A549 (cell line): ENCODE data around the gene ABCC5. TPM values are rescaled to one million over a fixed set of nuclear protein-coding genes. Genes with fewer than 3 reads are reported as not detected.

Experiments
- ATAC-seq, 2 experiments: fragments of 200-7000 bp in 1 of 2; fragments of >200 bp in 1 of 2; cut with Nextera tagmentation in 1 of 2; cut with Tn5 transposase in 1 of 2; 3 replicates each; pipeline versions ENCODE4 v1.8.0 to v1.9.1; 2018 to 2020; ENCODE audit warnings: mild to moderate bottlenecking in 1 of 2, moderate library complexity in 1 of 2
- CTCF ChIA-PET: fragments of 300-600 bp; sonication (Branson Sonifier 250); formaldehyde crosslinking; extraction: SDS; loops from one replicate; lab custom pipeline; 2021; ENCODE audit warnings: antibody characterized with exemption, inconsistent platforms; lab: Yijun Ruan, JAX
- POLR2A ChIA-PET: fragments of 350-600 bp; formaldehyde crosslinking; extraction: SDS; loops from one replicate; lab custom pipeline; 2021; ENCODE audit warnings: antibody characterized with exemption, inconsistent platforms; lab: Yijun Ruan, JAX
- DNase-seq, 2 experiments: peaks; one replicate each; pipeline versions ENCODE4 v3.0.0 to v3.0.0-alpha.2; 2011 to 2016; ENCODE audit warnings: low read depth in 1 of 2, low spot score in 1 of 2
- FAIRE-seq: peaks from 2 replicates; lab custom pipeline; 2011; peaks lifted over from hg19 to GRCh38; lab: Jason Lieb, UNC
- H3K27ac ChIP-seq, 2 experiments: fragments of >200 bp; sonication (Bioruptor Twin); formaldehyde crosslinking; 3 replicates each; pipeline ENCODE4 v1.5.1; 2016 to 2017
- H3K4me1 ChIP-seq: fragments of >200 bp; sonication (Bioruptor Twin); formaldehyde crosslinking; 3 replicates; pipeline ENCODE4 v1.6.1; 2016
- H3K4me2 ChIP-seq: fragments of >200 bp; sonication (Bioruptor Twin); formaldehyde crosslinking; 3 replicates; pipeline ENCODE4 v1.6.1; 2016
- H3K4me3 ChIP-seq: fragments of >200 bp; sonication (Bioruptor Twin); formaldehyde crosslinking; 3 replicates; pipeline ENCODE4 v1.5.1; 2016
- H3K9me3 ChIP-seq: fragments of >200 bp; sonication (Bioruptor Twin); formaldehyde crosslinking; 3 replicates; pipeline ENCODE4 v1.6.1; 2016
- BHLHE40 ChIP-seq: IDR thresholded peaks from 2 replicates; pipeline ENCODE4 v1.6.1; 2012; ENCODE audit warnings: low read depth, low read length, inconsistent platforms
- CBX2 ChIP-seq: fragments of 200-600 bp; sonication (generic); IDR thresholded peaks from 2 replicates; pipeline ENCODE4 v1.6.1; 2016; ENCODE audit warnings: low read depth, mild to moderate bottlenecking, borderline replicate concordance
- CHD2 ChIP-seq: fragments of 150-350 bp; IDR thresholded peaks from 2 replicates; pipeline ENCODE4 v1.6.1; 2014; ENCODE audit warnings: low read length; ENCODE audit not compliant: partially characterized antibody
- CHD4 ChIP-seq: fragments of 200-600 bp; sonication (generic); IDR thresholded peaks from 2 replicates; pipeline ENCODE4 v1.6.1; 2016; ENCODE audit warnings: antibody characterized with exemption, mild to moderate bottlenecking, borderline replicate concordance
- HDAC2 ChIP-seq: fragments of 200-600 bp; sonication (generic); IDR thresholded peaks from 2 replicates; pipeline ENCODE4 v1.6.1; 2016
- HOXB13 ChIP-seq: fragments of 250-450 bp; sonication (Bioruptor Pico); IDR thresholded peaks from 2 replicates; pipeline ENCODE4 v1.5.0; 2020; ENCODE audit warnings: low read depth, mild to moderate bottlenecking, moderate library complexity
- JUN ChIP-seq, 2 experiments: fragments of >200 bp; sonication (Bioruptor Twin); formaldehyde crosslinking; IDR thresholded peaks; 2 replicates in 1 of 2; 3 replicates in 1 of 2; pipeline ENCODE4 v1.6.1; 2016 to 2017
- JUNB ChIP-seq: fragments of >200 bp; sonication (Bioruptor Twin); formaldehyde crosslinking; IDR thresholded peaks from 2 replicates; pipeline ENCODE4 v1.6.1; 2016
- KDM5A ChIP-seq: fragments of 200-600 bp; sonication (generic); IDR thresholded peaks from 2 replicates; pipeline ENCODE4 v1.6.1; 2016; ENCODE audit warnings: antibody characterized with exemption, mild to moderate bottlenecking
- NFE2L2 ChIP-seq: fragments of 150-350 bp; conservative IDR thresholded peaks from 2 replicates; pipeline ENCODE4 v1.6.1; 2014; ENCODE audit warnings: low read length
- NPAS2 ChIP-seq: fragments of 250-450 bp; sonication (Bioruptor Pico); IDR thresholded peaks from 2 replicates; pipeline ENCODE4 v1.8.0; 2022; ENCODE audit warnings: mild to moderate bottlenecking, moderate library complexity, borderline replicate concordance
- POLR2A ChIP-seq: IDR thresholded peaks from 2 replicates; pipeline ENCODE4 v1.6.1; 2012; ENCODE audit warnings: mild to moderate bottlenecking, low read length
- RFX5 ChIP-seq: fragments of 450-650 bp; IDR thresholded peaks from 2 replicates; pipeline ENCODE4 v1.7.1; 2014; ENCODE audit warnings: antibody characterized with exemption, mild to moderate bottlenecking, moderate library complexity
- SMC3 ChIP-seq: fragments of >200 bp; sonication (Bioruptor Twin); formaldehyde crosslinking; IDR thresholded peaks from 3 replicates; pipeline ENCODE4 v1.6.1; 2018; ENCODE audit warnings: inconsistent platforms
- SREBF2 ChIP-seq: fragments of 450-650 bp; IDR thresholded peaks from 2 replicates; pipeline ENCODE4 v1.6.1; 2014; ENCODE audit warnings: mild to moderate bottlenecking, moderate library complexity
- TFCP2L1 ChIP-seq: fragments of 250-450 bp; sonication (Bioruptor Pico); IDR thresholded peaks from 2 replicates; pipeline ENCODE4 v1.5.0; 2021; ENCODE audit warnings: mild to moderate bottlenecking
- TP53 ChIP-seq: fragments of 250-450 bp; sonication (Bioruptor Pico); IDR thresholded peaks from 2 replicates; pipeline ENCODE4 v1.5.0; 2021; ENCODE audit warnings: mild to moderate bottlenecking, moderate library complexity
- ZC3H11A ChIP-seq: fragments of 450-650 bp; IDR thresholded peaks from 2 replicates; pipeline ENCODE4 v1.6.1; 2014; ENCODE audit warnings: antibody characterized with exemption, mild to moderate bottlenecking
- ZSCAN20 ChIP-seq: fragments of 250-450 bp; sonication (Bioruptor Pico); IDR thresholded peaks from 2 replicates; pipeline ENCODE4 v1.8.0; 2022; ENCODE audit warnings: mild to moderate bottlenecking, moderate library complexity
- WGBS: methylation state at CpG from one replicate; pipeline ENCODE4 v1.1.6; 2017; ENCODE audit errors: missing lambda C conversion rate; 5-methylcytosine and 5-hydroxymethylcytosine counted together
- polyA plus RNA-seq, 4 experiments: library from polyadenylated mRNA; depleted of rRNA in 3 of 4; stranded (reverse); fragments of >200 nt; fragmentation: RNase III in 1 of 4; extraction: RNeasy Plus Mini Kit Qiagen cat#74134 plus additional on column Dnase treatment in 1 of 4; gene quantifications; 2 replicates in 3 of 4; 3 replicates in 1 of 4; pipeline ENCODE4 v1.2.3, GENCODE V29; 2011 to 2017
- TF ChIP-seq, protein P1 (sequence below): fragments of 150-350 bp; IDR thresholded peaks from 2 replicates; pipeline ENCODE4 v1.6.1; 2014; ENCODE audit warnings: low read depth, mild to moderate bottlenecking, low read length
- TF ChIP-seq, protein P2 (sequence below): fragments of >200 bp; sonication (Bioruptor Twin); formaldehyde crosslinking; IDR thresholded peaks from 3 replicates; pipeline ENCODE4 v1.5.1; 2016
- TF ChIP-seq, protein P3 (sequence below): IDR thresholded peaks from 2 replicates; pipeline ENCODE4 v1.6.1; 2012
- TF ChIP-seq, protein P4 (sequence below): fragments of 250-450 bp; sonication (Bioruptor Pico); IDR thresholded peaks from 2 replicates; pipeline ENCODE4 v1.5.0; 2021; ENCODE audit warnings: mild to moderate bottlenecking, moderate library complexity, borderline replicate concordance
- TF ChIP-seq, protein P5 (sequence below): fragments of 200-600 bp; sonication (generic); IDR thresholded peaks from 2 replicates; pipeline ENCODE4 v1.6.1; 2016; ENCODE audit warnings: antibody characterized with exemption, mild to moderate bottlenecking, moderate library complexity

ABCC5 gene
- polyA plus RNA-seq, 2 of the 4 experiments (the other 2 are of a cell fraction) = 14.2 to 20.7 TPM

DNA sequence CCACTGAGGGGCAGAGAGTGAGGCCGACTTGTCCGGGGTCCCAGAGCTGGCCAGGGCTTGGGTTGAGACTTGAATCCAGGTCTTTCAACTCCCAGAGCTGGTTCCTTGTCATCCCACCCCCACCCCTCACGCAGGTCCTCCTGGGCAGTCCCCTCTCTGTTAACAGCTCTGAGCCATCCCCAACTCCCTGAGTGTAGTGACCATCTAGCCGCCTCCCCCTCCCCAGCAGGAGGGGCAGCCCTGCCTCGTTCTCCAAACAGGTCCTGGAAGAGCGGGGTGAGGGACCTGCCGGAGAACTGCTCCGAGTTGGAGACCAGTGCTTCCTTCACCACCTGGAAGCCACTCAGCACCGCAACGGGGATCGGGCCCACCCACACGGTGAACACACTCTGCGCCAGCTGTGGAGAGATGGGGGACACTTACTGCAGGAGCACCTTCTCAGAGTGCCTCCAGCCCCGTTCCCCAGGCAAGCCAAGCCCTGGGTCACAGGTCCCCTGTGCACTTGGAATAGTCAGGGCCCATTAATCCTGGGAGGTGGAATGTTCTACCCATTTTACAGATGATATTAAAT is 108.6 kb downstream of the ABCC5 start:
- no peak overlapping the region for H3K4me2 ChIP-seq
- no peak for FAIRE-seq
- ChIA-PET CTCF (interaction anchor here (0.8 to 6.1 kb wide), 5 partner anchors 11 to 106 kb away, joined by 3 to 35 read pairs (median 3); partner anchors contain the start of gene PARL), POLR2A (no interaction called here)
- no peak overlapping the region for H3K27ac ChIP-seq
- TF ChIP-seq TP53 (CRISPR knock-in tag) (no peak), HOXB13 (no peak), HDAC2 (no peak), JUNB (no peak), BHLHE40 (no peak), CHD2 (no peak)
- TF ChIP-seq, protein P1, sequence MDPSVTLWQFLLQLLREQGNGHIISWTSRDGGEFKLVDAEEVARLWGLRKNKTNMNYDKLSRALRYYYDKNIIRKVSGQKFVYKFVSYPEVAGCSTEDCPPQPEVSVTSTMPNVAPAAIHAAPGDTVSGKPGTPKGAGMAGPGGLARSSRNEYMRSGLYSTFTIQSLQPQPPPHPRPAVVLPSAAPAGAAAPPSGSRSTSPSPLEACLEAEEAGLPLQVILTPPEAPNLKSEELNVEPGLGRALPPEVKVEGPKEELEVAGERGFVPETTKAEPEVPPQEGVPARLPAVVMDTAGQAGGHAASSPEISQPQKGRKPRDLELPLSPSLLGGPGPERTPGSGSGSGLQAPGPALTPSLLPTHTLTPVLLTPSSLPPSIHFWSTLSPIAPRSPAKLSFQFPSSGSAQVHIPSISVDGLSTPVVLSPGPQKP = no peak
- ATAC-seq = no peak
- DNase-seq = no peak
- 78% methylated on average over 8 of the region's 14 CpGs for WGBS
- peaks cover 7% of the 10 kb centered on the region; the same call in 1 of the 3 replicates for H3K4me1 ChIP-seq
- H3K9me3 ChIP-seq = no peaks in the 10 kb centered on the region
- H3K4me3 ChIP-seq = no peak overlapping the region

DNA sequence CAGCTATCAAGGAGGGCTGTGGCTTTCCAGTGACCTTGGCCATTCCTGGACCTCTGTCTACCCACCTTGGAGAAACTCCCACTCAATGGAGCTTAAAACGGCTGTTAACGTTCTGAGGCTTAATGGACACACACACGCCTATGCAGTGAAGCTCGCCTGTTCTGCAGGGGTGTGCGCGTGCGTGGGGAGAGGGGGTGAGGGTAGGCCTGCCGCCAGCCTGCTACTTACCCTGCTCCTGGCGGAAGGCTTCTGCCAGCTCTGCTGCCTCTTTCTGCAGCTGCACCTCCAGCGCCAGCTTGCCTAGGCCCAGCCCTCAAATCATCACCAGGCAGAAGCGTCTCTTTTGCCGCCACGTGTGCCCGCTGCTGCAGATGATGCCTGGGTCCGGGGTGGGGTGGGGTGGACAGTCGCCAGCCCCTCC is 109.8 kb downstream of the ABCC5 start:
- ATAC-seq = no peak
- ChIA-PET POLR2A (no interaction called here), CTCF (interaction anchor here (1.0 to 6.1 kb wide), 2 partner anchors 13 to 382 kb away, joined by 4 to 35 read pairs; no protein-coding TSS in a partner anchor)
- Histone ChIP-seq H3K4me1 (peaks cover 5% of the 10 kb centered on the region; the same call in 1 of the 3 replicates), H3K4me2 (no peak overlapping the region), H3K27ac (no peak overlapping the region), H3K9me3 (no peaks in the 10 kb centered on the region), H3K4me3 (no peak overlapping the region)
- TF ChIP-seq KDM5A (no peak), NFE2L2 (no peak), POLR2A (no peak)
- TF ChIP-seq, protein P2, sequence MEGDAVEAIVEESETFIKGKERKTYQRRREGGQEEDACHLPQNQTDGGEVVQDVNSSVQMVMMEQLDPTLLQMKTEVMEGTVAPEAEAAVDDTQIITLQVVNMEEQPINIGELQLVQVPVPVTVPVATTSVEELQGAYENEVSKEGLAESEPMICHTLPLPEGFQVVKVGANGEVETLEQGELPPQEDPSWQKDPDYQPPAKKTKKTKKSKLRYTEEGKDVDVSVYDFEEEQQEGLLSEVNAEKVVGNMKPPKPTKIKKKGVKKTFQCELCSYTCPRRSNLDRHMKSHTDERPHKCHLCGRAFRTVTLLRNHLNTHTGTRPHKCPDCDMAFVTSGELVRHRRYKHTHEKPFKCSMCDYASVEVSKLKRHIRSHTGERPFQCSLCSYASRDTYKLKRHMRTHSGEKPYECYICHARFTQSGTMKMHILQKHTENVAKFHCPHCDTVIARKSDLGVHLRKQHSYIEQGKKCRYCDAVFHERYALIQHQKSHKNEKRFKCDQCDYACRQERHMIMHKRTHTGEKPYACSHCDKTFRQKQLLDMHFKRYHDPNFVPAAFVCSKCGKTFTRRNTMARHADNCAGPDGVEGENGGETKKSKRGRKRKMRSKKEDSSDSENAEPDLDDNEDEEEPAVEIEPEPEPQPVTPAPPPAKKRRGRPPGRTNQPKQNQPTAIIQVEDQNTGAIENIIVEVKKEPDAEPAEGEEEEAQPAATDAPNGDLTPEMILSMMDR = no peak
- WGBS = 70% methylated on average over 2 of the region's 16 CpGs
- DNase-seq = no peak
- FAIRE-seq = no peak

DNA sequence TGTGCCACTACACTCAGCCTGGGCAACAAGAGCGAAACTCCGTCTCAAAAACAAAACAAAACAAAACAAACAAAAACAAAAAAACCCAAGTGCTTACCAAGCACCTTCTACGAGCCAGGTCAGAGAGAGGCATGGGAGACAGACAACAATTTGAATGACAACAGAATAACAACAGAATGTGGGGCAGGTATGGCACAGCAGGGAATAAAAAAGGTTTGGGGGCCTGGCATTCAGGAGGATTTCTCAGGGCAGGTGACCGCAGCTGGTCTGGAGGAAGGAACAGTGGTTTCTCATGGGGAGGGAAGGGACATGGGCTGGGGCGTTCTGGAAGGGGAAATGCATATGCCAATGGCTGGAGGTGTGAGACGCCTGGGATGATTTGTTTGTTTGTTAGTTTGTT is 110.5 kb downstream of the ABCC5 start:
- ATAC-seq (no peak), FAIRE-seq (no peak), DNase-seq (no peak)
- Histone ChIP-seq H3K9me3 (no peaks in the 10 kb centered on the region), H3K4me3 (no peak overlapping the region), H3K4me2 (no peak overlapping the region), H3K4me1 (no peaks in the 10 kb centered on the region), H3K27ac (no peak overlapping the region)
- 77% methylated on average over 6 of the region's 6 CpGs for WGBS
- ChIA-PET POLR2A (no interaction called here), CTCF (interaction anchor here (6.1 kb wide), 1 partner anchor 12 kb away, joined by 35 read pairs; no protein-coding TSS in a partner anchor)
- TF ChIP-seq SREBF2 = no peak
- TF ChIP-seq, protein P3, sequence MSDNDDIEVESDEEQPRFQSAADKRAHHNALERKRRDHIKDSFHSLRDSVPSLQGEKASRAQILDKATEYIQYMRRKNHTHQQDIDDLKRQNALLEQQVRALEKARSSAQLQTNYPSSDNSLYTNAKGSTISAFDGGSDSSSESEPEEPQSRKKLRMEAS = no peak
- no peak for TF ChIP-seq TFCP2L1 (CRISPR knock-in tag)
- TF ChIP-seq, protein P4, sequence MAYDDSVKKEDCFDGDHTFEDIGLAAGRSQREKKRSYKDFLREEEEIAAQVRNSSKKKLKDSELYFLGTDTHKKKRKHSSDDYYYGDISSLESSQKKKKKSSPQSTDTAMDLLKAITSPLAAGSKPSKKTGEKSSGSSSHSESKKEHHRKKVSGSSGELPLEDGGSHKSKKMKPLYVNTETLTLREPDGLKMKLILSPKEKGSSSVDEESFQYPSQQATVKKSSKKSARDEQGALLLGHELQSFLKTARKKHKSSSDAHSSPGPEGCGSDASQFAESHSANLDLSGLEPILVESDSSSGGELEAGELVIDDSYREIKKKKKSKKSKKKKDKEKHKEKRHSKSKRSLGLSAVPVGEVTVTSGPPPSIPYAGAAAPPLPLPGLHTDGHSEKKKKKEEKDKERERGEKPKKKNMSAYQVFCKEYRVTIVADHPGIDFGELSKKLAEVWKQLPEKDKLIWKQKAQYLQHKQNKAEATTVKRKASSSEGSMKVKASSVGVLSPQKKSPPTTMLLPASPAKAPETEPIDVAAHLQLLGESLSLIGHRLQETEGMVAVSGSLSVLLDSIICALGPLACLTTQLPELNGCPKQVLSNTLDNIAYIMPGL (CRISPR knock-in tag) = no peak
- TF ChIP-seq ZSCAN20 (CRISPR knock-in tag) = no peak
- no peak for TF ChIP-seq RFX5
- TF ChIP-seq CBX2 = no peak
- TF ChIP-seq, protein P5, sequence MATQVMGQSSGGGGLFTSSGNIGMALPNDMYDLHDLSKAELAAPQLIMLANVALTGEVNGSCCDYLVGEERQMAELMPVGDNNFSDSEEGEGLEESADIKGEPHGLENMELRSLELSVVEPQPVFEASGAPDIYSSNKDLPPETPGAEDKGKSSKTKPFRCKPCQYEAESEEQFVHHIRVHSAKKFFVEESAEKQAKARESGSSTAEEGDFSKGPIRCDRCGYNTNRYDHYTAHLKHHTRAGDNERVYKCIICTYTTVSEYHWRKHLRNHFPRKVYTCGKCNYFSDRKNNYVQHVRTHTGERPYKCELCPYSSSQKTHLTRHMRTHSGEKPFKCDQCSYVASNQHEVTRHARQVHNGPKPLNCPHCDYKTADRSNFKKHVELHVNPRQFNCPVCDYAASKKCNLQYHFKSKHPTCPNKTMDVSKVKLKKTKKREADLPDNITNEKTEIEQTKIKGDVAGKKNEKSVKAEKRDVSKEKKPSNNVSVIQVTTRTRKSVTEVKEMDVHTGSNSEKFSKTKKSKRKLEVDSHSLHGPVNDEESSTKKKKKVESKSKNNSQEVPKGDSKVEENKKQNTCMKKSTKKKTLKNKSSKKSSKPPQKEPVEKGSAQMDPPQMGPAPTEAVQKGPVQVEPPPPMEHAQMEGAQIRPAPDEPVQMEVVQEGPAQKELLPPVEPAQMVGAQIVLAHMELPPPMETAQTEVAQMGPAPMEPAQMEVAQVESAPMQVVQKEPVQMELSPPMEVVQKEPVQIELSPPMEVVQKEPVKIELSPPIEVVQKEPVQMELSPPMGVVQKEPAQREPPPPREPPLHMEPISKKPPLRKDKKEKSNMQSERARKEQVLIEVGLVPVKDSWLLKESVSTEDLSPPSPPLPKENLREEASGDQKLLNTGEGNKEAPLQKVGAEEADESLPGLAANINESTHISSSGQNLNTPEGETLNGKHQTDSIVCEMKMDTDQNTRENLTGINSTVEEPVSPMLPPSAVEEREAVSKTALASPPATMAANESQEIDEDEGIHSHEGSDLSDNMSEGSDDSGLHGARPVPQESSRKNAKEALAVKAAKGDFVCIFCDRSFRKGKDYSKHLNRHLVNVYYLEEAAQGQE = no peak
- no peak for TF ChIP-seq CHD4
- no peak for TF ChIP-seq SMC3
- no peak for TF ChIP-seq NPAS2 (CRISPR knock-in tag)
- TF ChIP-seq ZC3H11A = no peak
- no peak for TF ChIP-seq KDM5A
- no peak for TF ChIP-seq JUN (IDR thresholded peaks at IDR 0.05)
- TF ChIP-seq, protein P1 = no peak
- TF ChIP-seq JUNB = no peak
